Loucy (cell line): ENCODE results near the gene APH1B.

Source experiments
- CTCF ChIP-seq: fragments of 200-600 bp; sonication (generic); conservative IDR thresholded peaks from 2 replicates; pipeline ENCODE4 v1.5.1; 2014; ENCODE audit warnings: mild to moderate bottlenecking, antibody characterized with exemption, low read length
- EZH2phosphoT487 ChIP-seq: fragments of 200-600 bp; IDR thresholded peaks from 2 replicates; pipeline ENCODE4 v1.6.1; 2018; ENCODE audit warnings: antibody characterized with exemption, mild to moderate bottlenecking, moderate library complexity, borderline replicate concordance

GRCh38 chr15:63244399-63244798 lies 33.0 kb upstream of the APH1B start:
- no peak for TF ChIP-seq EZH2phosphoT487
- TF ChIP-seq CTCF: no peak
